Body of pancreas (tissue), 4 donors: ENCODE measurements around the gene CCDC172.

ENCODE experiments used
- POLR2A ChIP-seq, 3 donors: fragments of 450-650 bp; IDR thresholded peaks; one replicate each; pipeline ENCODE4 v1.6.1; 2016; ENCODE audit warnings: antibody characterized with exemption in 3 of 3, mild to moderate bottlenecking in 2 of 3
- TF ChIP-seq, protein P1 (sequence below), 7 experiments: fragments of 450-650 bp in 4 of 7; fragments of 200-600 bp in 3 of 7; sonication (generic) in 3 of 7; IDR thresholded peaks; one replicate each; pipeline ENCODE4 v1.5.1; 2016 to 2019; ENCODE audit warnings: antibody characterized with exemption in 7 of 7

DNA sequence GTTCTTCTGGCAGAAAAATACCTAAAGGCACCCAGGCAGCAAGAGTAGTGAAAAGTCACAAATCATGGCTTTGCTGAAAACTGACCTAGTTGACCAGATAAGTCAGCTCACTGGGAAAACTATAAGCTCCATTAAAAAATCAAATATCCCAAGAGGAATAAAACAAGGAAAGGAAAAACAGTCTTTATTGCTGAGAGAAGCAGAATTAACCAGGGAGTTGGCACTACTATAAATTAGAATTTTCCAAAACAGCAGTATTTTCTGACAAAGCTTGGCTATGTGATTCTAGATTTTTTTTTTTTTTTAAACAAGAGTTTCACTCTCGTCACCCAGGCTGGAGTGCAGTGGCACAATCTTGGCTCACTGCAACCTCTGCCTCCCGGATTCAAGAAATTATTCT lies 12.6 kb downstream of the CCDC172 start:
- TF ChIP-seq, protein P1, sequence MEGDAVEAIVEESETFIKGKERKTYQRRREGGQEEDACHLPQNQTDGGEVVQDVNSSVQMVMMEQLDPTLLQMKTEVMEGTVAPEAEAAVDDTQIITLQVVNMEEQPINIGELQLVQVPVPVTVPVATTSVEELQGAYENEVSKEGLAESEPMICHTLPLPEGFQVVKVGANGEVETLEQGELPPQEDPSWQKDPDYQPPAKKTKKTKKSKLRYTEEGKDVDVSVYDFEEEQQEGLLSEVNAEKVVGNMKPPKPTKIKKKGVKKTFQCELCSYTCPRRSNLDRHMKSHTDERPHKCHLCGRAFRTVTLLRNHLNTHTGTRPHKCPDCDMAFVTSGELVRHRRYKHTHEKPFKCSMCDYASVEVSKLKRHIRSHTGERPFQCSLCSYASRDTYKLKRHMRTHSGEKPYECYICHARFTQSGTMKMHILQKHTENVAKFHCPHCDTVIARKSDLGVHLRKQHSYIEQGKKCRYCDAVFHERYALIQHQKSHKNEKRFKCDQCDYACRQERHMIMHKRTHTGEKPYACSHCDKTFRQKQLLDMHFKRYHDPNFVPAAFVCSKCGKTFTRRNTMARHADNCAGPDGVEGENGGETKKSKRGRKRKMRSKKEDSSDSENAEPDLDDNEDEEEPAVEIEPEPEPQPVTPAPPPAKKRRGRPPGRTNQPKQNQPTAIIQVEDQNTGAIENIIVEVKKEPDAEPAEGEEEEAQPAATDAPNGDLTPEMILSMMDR (IDR thresholded peaks at IDR 0.05) = no peak
- no peak for TF ChIP-seq POLR2A (IDR thresholded peaks at IDR 0.05)
